COR-L47 (cell line): ENCODE results near the gene HSPA6.
A peak's percentile ranks its signal among the peaks of the same experiment; 100 is the strongest.
"Not testable (repeated sequence)": the region's sequence is repeated elsewhere in the genome, so short reads cannot be mapped to it uniquely, and the experiment has no call there.

Experiments
- DNase-seq: peaks from one replicate; lab custom pipeline; 2025; lab: John Stamatoyannopoulos, UW

Gene HSPA6

DNA sequence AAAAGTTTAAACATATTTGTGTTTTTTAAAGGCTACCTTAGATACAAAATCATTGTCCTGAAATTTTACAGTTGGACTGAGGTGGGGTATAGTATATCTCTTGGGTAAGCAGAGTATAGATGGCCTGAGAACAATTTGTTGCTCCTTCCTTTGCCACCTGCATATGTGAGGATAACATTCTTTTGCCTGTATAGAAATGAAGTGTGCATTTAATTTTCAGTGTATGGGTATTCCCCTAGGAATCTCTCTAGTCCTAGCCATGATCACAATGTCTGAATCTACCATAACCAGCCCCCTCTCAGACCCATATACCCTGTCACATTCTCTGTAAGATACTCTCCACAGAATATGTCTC, 21.0 kb upstream of the HSPA6 start:
- DNase-seq = no peak

DNA sequence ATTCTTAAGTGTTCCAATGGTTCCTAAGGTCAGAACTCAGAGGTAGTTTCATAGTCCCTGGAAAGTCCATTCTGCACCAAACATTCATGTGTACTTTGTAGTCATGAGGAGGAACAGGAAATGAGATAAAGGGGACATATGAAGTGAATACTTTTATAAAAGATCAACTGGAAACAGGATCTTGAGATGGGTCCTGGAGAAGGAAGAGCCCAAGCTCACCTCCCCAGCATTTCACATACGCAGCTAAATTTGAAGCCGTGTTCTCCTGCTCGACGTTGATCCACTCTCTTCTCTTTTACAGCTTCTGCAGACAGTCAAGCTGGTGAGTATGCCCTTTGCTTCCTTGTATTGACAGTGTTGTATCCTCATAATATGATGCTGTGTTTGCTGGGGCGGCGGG, 18.7 kb upstream of the HSPA6 start:
- no peak for DNase-seq

DNA sequence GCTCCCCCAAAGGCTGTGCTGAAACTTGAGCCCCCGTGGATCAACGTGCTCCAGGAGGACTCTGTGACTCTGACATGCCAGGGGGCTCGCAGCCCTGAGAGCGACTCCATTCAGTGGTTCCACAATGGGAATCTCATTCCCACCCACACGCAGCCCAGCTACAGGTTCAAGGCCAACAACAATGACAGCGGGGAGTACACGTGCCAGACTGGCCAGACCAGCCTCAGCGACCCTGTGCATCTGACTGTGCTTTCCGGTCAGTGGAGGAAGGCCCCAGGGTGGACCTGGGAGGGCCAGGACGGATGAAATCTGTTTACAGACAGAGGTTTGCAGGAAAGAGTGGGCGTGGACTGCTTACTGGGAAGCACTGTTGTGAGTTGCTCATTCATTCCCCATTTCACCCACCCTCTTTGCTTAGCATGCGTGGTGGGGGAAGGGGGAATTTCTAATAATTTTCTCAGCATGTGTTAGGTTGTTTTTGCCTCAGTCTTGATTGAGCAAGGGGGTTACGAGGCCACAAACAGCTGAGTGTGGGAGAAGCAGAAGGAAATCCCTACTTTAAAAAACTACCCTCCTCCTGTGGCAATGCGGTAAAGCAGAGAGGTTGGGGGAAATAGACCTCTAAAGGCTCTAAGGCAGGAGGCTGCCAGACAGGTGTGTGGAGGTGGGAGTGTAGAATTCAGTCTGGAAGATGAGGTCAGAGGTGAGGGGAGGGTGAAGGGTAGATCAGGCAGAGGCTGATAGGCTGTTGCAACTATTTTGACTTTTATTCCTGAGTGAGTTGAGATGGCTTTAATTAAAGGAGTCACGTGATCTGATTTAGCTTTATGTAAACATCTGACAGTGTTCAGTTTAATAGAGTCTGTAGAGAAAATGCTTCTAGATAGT, 17.8 kb upstream of the HSPA6 start:
- no peak for DNase-seq

DNA sequence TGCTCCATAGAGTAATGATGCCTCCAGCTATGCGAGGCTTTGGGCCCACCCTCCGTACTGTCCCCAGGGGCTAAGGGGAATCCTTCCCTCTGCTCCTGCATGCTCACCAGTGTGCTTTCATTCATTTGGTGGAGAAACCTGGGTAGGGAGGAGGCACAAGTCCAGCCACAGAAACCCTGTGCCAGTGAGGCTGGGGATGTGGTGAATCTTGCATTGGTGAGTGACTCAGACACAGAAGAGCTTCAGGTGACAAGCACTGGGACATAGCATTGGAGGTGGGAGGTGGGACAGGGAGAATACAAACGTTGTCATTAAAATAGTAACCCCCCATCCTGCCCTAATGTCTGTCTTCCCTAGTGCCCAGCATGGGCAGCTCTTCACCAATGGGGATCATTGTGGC, 13.9 kb upstream of the HSPA6 start:
- no peak for DNase-seq

DNA sequence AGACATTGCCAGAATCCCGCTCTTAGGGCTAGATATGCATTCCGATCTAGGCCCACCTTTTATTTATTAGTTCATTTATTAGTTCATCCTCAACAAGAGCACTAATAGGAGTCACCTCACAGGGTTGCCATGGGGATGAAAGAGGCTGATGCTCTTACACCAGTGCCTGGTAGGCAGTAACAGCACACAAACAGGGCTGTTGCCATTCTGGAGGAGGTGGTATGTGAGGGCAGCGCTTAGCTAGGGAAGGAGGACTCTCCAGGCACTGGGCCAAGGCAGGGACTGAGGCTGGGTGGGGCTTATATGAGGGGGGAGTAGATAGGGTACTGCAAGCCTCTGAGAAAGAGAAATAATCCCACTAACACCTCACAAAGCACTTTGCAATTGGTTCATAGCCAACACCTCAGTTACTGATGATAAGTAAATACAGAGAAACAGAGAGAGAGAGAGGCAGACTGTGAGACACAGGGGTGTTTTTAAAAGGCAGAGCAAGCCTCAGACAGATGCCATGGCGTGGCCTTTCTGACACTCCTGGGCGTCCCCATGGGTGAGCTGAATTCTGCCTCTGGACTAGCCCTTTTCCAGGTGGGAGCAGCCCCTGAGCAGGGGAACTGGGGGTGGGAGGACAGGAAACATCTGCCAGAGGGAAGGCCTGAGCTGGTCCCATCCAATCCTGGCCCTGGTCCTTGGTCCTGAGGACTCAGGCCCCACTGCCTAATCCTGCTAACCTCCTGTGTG, 13.2 kb upstream of the HSPA6 start:
- DNase-seq = peak; percentile 47

DNA sequence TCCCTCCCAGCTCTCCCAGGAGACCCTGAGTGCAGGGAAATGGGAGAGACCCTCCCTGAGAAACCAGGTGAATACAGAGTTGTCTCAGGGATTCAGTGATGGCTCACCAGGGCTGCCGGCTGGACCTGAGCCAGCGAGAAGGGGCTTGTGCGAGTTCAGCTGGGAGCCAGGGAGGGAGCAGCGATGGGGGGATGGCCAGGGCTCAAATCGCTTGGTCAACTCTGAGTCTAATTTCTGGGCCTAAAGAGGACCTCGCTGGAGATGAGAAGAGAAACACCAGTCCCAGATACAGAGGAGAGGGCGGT, 12.6 kb upstream of the HSPA6 start:
- DNase-seq = no peak

DNA sequence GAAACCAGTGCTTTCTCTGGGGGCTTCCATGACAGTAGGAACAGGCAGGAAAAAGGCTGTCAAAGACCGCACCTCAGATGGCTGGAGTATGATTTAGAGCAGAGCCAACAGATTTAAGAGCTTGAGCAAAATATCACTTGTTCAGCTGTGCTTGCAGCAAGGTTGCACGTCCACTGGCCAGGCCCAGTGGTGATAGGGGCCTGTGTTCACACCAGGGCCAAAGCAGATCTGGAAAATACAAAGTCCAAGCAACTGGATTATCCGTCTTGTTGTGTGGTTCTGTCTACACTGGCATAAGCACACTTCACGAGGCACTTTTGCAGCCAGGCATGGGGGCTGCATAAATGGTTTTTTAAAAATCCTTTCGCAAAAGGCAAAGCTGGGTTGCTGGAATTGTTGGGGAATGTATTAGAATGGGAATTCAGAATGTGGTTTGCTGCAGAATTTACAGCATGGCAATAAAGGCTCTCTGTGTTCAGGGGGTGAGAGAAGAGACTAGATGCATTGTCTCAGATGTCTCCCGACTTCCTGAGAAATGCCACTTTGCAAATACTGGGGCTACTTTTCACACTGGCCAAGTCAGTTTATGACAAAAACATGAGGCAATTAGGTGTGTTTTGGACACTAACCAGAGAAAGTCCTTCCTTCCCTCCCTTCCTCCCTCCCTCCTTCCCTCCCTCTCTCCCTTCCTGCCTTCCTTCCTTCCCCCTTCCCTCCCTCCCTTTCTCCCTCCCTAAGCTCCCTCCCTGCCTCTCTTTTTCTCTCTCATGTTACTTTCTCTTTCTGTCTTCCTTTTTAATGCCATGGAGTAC, 11.5 kb upstream of the HSPA6 start:
- not testable (repeated sequence) for DNase-seq

DNA sequence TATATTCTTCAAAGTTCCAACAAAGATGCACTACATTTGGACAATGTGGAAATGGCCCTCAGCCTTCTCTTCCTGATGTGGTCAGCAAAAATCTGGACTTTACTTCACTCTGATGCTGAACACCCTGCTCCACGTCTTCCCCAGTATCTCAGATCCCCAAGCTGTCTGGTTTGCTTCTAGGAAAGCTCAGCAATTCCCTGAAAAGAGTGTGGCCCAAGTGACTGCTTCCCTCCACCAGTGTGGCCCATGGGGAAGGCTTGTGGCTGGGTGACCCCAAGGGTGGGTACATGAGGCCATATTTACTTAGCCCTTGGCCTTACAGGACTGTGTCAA, 10.9 kb upstream of the HSPA6 start:
- not testable (repeated sequence) for DNase-seq

DNA sequence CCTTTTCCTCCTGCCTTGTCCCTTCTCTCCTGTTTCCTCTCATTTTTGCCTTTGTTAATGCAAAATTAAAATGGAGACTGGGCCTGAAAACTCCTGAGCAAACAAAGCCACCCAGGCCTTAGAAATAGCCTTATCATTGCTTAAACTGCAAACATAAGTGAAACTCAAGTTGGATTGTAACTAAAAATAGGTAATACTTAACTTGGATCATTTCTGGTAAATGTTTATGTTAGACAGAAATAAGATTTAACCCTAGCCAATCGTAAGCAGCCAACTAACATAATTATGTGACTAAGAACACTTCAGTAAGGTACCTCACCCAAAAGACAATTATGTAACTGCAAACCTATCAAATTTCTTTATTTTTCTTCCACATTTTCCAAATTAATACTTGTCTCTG, 10.4 kb upstream of the HSPA6 start:
- not testable (repeated sequence) for DNase-seq

DNA sequence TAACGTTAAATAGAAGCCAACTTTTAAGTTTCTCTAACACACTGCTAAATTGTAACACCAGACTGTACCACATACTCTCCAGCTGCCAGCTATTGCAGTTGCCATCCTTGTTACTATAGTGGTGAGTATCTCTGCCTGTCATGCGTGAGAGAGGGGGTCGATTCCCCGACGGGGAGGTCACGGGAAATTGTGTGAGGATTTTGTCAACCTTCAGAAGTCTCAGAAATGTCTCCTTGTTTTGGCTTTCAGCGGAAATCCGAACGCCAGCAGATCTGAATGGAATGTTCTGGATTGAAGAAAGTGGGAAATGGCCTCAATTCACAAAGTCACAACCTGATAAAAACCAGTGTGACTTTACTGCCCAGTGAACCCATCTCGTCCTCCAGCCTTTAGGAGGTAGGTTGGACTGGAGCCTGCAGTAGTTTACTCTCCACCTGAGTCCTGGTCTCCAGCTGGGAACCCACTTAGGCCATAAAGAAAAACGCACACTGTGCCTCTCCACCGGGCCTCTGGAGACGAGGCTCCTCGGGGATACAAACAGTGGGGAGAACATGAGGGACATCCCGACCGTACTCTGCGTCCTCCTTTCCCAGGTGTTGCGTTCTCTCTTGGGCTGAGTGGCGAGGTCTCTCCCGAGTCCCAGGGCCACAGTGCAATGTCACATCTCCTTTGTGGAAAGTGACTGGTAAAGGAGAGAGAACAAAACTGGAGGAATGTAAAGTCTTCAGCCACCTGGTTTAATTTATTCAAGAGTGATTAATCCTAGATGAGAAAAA, 1.1 kb upstream of the HSPA6 start:
- not testable (repeated sequence) for DNase-seq

DNA sequence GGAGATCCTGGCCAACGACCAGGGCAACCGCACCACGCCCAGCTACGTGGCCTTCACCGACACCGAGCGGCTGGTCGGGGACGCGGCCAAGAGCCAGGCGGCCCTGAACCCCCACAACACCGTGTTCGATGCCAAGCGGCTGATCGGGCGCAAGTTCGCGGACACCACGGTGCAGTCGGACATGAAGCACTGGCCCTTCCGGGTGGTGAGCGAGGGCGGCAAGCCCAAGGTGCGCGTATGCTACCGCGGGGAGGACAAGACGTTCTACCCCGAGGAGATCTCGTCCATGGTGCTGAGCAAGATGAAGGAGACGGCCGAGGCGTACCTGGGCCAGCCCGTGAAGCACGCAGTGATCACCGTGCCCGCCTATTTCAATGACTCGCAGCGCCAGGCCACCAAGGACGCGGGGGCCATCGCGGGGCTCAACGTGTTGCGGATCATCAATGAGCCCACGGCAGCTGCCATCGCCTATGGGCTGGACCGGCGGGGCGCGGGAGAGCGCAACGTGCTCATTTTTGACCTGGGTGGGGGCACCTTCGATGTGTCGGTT, 477 bp downstream of the HSPA6 start:
- DNase-seq = not testable (repeated sequence)

DNA sequence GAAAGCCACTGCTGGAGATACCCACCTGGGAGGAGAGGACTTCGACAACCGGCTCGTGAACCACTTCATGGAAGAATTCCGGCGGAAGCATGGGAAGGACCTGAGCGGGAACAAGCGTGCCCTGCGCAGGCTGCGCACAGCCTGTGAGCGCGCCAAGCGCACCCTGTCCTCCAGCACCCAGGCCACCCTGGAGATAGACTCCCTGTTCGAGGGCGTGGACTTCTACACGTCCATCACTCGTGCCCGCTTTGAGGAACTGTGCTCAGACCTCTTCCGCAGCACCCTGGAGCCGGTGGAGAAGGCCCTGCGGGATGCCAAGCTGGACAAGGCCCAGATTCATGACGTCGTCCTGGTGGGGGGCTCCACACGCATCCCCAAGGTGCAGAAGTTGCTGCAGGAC, 981 bp downstream of the HSPA6 start:
- DNase-seq = not testable (repeated sequence)

DNA sequence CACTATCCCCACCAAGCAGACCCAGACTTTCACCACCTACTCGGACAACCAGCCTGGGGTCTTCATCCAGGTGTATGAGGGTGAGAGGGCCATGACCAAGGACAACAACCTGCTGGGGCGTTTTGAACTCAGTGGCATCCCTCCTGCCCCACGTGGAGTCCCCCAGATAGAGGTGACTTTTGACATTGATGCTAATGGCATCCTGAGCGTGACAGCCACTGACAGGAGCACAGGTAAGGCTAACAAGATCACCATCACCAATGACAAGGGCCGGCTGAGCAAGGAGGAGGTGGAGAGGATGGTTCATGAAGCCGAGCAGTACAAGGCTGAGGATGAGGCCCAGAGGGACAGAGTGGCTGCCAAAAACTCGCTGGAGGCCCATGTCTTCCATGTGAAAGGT, 1.6 kb downstream of the HSPA6 start:
- DNase-seq = not testable (repeated sequence)

DNA sequence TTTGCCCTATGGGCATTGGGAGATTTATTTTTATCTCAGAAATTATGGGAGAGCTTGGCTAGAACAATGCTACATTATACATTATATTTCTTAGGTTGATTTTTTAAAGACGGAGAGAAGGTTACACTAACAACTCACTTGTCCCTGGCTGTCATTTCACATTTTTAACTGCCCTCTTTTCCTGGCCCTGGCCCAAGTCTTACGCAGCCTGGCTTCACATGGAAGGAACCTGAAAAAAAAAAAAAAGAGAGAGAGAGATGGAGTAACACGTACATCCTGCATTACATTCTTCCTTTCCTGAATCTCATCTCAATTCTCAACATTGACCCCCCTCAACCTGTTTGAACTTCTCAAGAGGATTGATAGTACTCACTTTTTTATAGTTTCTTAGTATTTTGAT, 4.2 kb downstream of the HSPA6 start:
- DNase-seq = not testable (repeated sequence)

DNA sequence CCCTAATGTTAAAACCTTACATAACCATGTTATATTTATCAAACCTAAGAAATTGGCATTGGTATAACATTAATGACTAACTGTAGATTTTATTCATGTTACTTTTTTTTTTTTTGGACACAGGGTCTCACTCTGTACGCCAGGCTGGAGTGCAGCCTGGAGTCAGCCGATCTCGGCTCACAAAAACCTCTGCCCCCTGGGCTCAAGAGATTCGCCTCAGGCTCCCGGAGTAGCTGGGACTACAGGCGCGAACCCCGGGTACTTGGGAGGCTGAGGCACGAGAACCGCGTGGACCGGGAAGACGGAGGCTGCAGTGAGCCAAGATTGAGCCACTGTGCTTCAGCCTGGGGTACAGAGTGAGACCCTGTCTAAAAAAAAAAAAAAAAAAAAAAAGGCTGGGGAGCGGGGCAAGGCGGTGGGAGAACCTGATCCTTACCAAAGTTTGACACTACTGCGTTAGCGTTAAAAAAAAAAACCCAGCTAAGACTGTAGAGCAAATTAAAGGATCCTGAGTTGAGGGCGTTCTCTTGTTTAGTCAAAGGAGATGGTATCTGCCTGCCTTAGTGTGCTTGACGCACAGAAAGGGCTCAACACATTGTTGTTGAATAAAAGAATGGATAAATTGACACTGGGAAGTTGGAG, 5.2 kb downstream of the HSPA6 start:
- not testable (repeated sequence) for DNase-seq

DNA sequence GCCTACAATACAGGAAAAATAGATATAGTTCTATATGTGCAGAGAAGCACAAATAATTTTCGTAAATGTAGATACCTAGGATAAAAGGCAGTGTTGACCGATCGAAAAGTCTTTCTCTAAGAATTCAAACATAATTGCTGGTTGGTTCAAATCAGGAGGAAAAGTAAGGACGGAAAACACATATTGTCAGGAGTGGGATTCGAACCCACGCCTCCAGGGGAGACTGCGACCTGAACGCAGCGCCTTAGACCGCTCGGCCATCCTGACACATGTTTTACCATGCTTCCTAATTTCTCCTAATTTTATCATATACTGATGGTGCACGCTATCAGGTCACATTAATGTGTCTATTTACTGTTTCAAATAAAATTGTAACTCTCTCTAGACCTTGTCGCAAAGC, 5.8 kb downstream of the HSPA6 start:
- DNase-seq = peak; percentile 52

DNA sequence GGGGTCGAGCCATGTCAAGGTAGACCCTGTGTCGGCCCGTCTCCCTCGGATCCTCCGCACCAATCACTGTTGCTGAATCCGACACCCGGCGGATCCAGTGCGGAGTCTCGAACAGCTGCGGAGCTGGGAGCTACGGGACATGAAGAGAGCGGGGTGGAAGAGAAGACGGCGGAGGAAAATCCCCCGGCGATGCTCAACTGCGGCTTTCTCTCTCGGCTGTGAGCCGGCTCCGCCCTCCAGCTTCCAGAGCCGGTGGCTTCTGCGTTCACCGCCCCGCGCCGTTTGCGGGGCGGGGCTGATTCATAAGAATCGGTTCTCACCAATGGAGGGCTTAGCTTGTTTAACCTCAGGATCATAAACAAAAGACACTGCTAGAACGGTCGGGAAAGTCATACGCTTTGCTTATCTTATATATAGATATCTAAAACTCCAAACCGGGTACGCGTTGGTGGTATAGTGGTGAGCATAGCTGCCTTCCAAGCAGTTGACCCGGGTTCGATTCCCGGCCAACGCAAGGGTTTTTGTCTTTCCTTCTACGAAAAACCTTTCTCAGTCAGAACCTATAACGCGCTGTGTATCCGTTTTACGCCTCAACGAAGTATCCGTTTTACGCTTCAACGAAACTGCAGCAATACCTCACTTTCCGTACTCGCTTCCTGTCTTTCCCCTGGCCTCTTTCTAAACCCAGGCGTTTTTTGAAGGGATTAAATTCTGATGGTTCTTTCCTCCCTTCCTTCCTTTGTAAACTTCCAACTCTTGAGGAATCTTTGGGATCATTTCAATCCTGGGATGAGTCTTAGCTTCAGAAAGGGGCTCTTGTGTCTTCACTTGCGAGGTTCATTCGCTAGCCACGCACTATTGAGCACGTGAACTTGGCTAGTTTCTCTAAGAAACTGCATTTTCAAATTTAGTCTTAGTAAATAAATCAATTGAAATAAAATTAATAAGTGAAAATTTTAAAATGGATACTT, 6.6 kb downstream of the HSPA6 start:
- DNase-seq = peak; percentile 79

DNA sequence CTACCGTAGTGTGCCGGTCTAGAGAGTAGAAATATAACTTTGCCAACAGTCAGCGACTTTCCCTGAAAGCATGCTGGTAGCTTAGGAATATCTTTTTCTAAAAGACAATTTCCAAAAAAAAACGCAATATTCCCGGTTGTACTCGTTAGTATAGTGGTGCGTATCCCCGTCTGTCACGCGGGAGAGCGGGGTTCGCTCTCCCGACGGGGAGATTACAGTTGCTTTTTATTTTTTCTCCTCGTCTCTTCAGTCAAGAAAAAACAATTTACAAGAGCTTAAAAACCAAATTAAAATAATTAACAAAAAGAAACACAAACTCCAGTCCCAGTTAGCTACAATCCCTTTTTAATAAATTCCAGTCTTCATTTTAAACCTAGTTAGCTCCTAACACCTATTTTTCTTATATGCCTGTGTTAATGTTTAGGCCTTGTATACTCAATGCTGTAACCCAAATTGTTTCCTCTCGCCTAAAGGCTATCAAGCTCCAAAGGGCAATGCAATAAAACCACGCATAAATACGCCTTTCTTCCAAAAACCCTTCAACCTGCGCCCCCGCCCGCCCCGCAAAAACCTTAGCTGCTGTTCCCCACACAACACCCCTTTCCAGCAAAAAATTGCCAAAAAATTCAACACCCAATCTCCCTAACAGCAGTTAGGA, 7.8 kb downstream of the HSPA6 start:
- no peak for DNase-seq
